COR-L47 (cell line): Measurements from ENCODE around the gene UBR2.
"Not testable (repeated sequence)": the region's sequence is repeated elsewhere in the genome, so short reads cannot be mapped to it uniquely, and the experiment has no call there.

ENCODE experiments used
- DNase-seq: peaks from one replicate; lab custom pipeline; 2025; lab: John Stamatoyannopoulos, UW

UBR2 gene

GRCh38 chr6:42727627-42728026, 163.8 kb downstream of the UBR2 start:
- no peak for DNase-seq

- no peak for DNase-seq
These were observed 165.9 kb downstream of the UBR2 start for GRCh38 chr6:42729731-42730130.

- DNase-seq, result not testable (repeated sequence)
These were observed 170.1 kb downstream of the UBR2 start for GRCh38 chr6:42733867-42734481.

- no peak for DNase-seq
These were observed 172.1 kb downstream of the UBR2 start for GRCh38 chr6:42735976-42736375.

- no peak for DNase-seq
These were observed 176.9 kb downstream of the UBR2 start for GRCh38 chr6:42740725-42741124.

GRCh38 chr6:42742116-42742894, 178.5 kb downstream of the UBR2 start:
- peak; percentile 16 for DNase-seq
